ENCODE data around the gene TLX3. TPM values are rescaled to one million over a fixed set of nuclear protein-coding genes. Genes with fewer than 3 reads are reported as not detected.
"Not testable (repeated sequence)": the region's sequence is repeated elsewhere in the genome, so short reads cannot be mapped to it uniquely, and the experiment has no call there.

Gene TLX3
- total RNA-seq, 2 experiments from 2014 or later, result not detected

- DNase-seq, result no peak
- H3K4me1 Mint-ChIP-seq (ENCODE audit: low read depth), result peaks cover 9% of the 10 kb centered on the region
- H3K4me3 Mint-ChIP-seq, result no peak overlapping the region
- POLR2A ChIA-PET, result no interaction called here
- H3K27ac Mint-ChIP-seq, result no peak overlapping the region
- no peaks in the 10 kb centered on the region for H3K36me3 Mint-ChIP-seq (ENCODE audit: low read depth)
- CTCF ChIA-PET, result interaction anchor here (1.0 kb wide), 2 partner anchors 66 to 69 kb away, joined by 3 to 5 read pairs; no protein-coding TSS in a partner anchor
- peaks cover 20% of the 10 kb centered on the region for H3K27me3 Mint-ChIP-seq (ENCODE audit: low read depth)
- ATAC-seq, result no peak
- H3K9me3 Mint-ChIP-seq (ENCODE audit: insufficient read depth), result no peaks in the 10 kb centered on the region
These were observed 33.1 kb upstream of the TLX3 start for GRCh38 chr5:171275841-171276544.

GRCh38 chr5:171283753-171284152 lies 25.3 kb upstream of the TLX3 start:
- Mint-ChIP-seq H3K36me3 (ENCODE audit: low read depth) (no peaks in the 10 kb centered on the region), H3K9me3 (ENCODE audit: insufficient read depth) (no peaks in the 10 kb centered on the region), H3K4me3 (no peak overlapping the region), H3K4me1 (ENCODE audit: low read depth) (no peaks in the 10 kb centered on the region), H3K27ac (no peak overlapping the region), H3K27me3 (ENCODE audit: low read depth) (peaks cover 35% of the 10 kb centered on the region)
- no peak for DNase-seq
- CTCF ChIA-PET, result no interaction called here
- POLR2A ChIA-PET, result no interaction called here
- ATAC-seq, result no peak

DNA sequence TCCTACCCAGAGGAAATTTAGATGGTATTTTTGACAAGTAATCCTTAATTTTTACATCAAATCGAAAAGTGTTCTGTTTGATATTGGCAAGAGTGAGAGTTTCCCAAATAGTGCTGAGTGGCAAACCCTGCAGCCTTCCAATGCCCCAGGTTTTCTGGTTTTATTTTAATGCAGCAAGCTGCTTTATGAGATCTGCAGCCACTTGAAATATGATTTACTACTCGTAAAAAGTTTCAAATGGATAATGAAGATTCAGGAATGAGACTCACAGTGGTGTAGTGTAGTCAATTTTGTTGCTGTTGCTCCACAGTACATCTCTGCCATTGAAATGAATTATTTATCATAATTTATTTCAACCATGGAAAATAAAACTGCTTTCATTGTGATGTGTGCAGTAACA lies 23.6 kb upstream of the TLX3 start:
- POLR2A ChIA-PET, result no interaction called here
- Mint-ChIP-seq H3K4me1 (ENCODE audit: low read depth) (no peaks in the 10 kb centered on the region), H3K4me3 (no peak overlapping the region), H3K36me3 (ENCODE audit: low read depth) (no peaks in the 10 kb centered on the region), H3K27me3 (ENCODE audit: low read depth) (peaks cover 33% of the 10 kb centered on the region), H3K9me3 (ENCODE audit: insufficient read depth) (no peaks in the 10 kb centered on the region), H3K27ac (no peak overlapping the region)
- ATAC-seq (no peak), DNase-seq (no peak)
- CTCF ChIA-PET, result no interaction called here

- Mint-ChIP-seq H3K27me3 (ENCODE audit: low read depth) (peaks cover 31% of the 10 kb centered on the region), H3K9me3 (ENCODE audit: insufficient read depth) (no peaks in the 10 kb centered on the region), H3K27ac (no peak overlapping the region), H3K4me3 (no peak overlapping the region), H3K36me3 (ENCODE audit: low read depth) (no peaks in the 10 kb centered on the region), H3K4me1 (ENCODE audit: low read depth) (no peaks in the 10 kb centered on the region)
- ATAC-seq, result no peak
- DNase-seq, result no peak
- CTCF ChIA-PET, result no interaction called here
- POLR2A ChIA-PET, result no interaction called here
These were observed 21.0 kb upstream of the TLX3 start for GRCh38 chr5:171288066-171288465.

- POLR2A ChIA-PET, result no interaction called here
These were observed 17.7 kb upstream of the TLX3 start for GRCh38 chr5:171291371-171291770.

GRCh38 chr5:171295299-171295698 lies 13.7 kb upstream of the TLX3 start:
- ATAC-seq (no peak), DNase-seq (no peak)
- no peak overlapping the region for H3K27ac Mint-ChIP-seq
- H3K36me3 Mint-ChIP-seq (ENCODE audit: low read depth), result no peaks in the 10 kb centered on the region
- H3K4me3 Mint-ChIP-seq, result no peak overlapping the region
- no peaks in the 10 kb centered on the region for H3K9me3 Mint-ChIP-seq (ENCODE audit: insufficient read depth)
- ChIA-PET CTCF (interaction anchor here (1.4 kb wide), 1 partner anchor 22 kb away, joined by 3 read pairs; no protein-coding TSS in a partner anchor), POLR2A (no interaction called here)
- no peaks in the 10 kb centered on the region for H3K4me1 Mint-ChIP-seq (ENCODE audit: low read depth)
- H3K27me3 Mint-ChIP-seq (ENCODE audit: low read depth), result peaks cover 27% of the 10 kb centered on the region

More at GRCh38 chr5:171291371-171291770, 17.7 kb upstream of the TLX3 start:
- H3K27ac Mint-ChIP-seq, result no peak overlapping the region
- H3K9me3 Mint-ChIP-seq (ENCODE audit: insufficient read depth), result no peaks in the 10 kb centered on the region
- H3K27me3 Mint-ChIP-seq (ENCODE audit: low read depth), result peaks cover 26% of the 10 kb centered on the region
- no peaks in the 10 kb centered on the region for H3K4me1 Mint-ChIP-seq (ENCODE audit: low read depth)
- DNase-seq, result no peak
- no peak overlapping the region for H3K4me3 Mint-ChIP-seq
- no peak for ATAC-seq
- CTCF ChIA-PET, result no interaction called here
- no peaks in the 10 kb centered on the region for H3K36me3 Mint-ChIP-seq (ENCODE audit: low read depth)

- POLR2A ChIA-PET, result no interaction called here
- Mint-ChIP-seq H3K27me3 (ENCODE audit: low read depth) (peaks cover 29% of the 10 kb centered on the region), H3K4me1 (ENCODE audit: low read depth) (no peaks in the 10 kb centered on the region), H3K27ac (no peak overlapping the region), H3K36me3 (ENCODE audit: low read depth) (no peaks in the 10 kb centered on the region), H3K9me3 (ENCODE audit: insufficient read depth) (no peaks in the 10 kb centered on the region), H3K4me3 (no peak overlapping the region)
- CTCF ChIA-PET, result no interaction called here
- ATAC-seq (no peak), DNase-seq (no peak)
These were observed 13.2 kb upstream of the TLX3 start for GRCh38 chr5:171295801-171296200.

- H3K9me3 Mint-ChIP-seq (ENCODE audit: insufficient read depth); H3K36me3 Mint-ChIP-seq (ENCODE audit: low read depth); H3K4me3 Mint-ChIP-seq; DNase-seq; ATAC-seq; H3K4me1 Mint-ChIP-seq (ENCODE audit: low read depth); H3K27ac Mint-ChIP-seq; CTCF ChIA-PET; POLR2A ChIA-PET: not testable (repeated sequence)
- H3K27me3 Mint-ChIP-seq (ENCODE audit: low read depth), result peaks cover 33% of the 10 kb centered on the region
These were observed 11.1 kb upstream of the TLX3 start for GRCh38 chr5:171297941-171298340.

DNA sequence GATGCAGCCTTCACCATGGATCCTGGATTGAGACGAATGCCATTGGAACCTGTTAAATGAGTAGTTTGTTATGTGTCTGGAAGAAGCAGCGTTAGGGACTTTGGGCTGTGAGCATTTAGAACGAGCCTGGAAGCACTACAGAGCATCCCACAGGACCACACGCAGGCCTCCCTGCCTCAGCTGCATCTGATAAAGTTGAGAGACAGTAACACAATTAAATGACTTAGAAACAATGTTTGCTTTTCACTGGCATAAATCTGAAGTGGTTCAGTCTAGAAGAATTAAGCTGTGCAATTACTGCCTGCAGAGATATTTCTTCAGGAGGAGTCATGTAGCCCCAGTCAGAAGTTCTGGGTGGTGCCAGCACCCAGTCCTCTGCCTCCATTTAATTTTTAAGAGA lies 9.8 kb upstream of the TLX3 start:
- Mint-ChIP-seq H3K4me3 (no peak overlapping the region), H3K36me3 (ENCODE audit: low read depth) (no peaks in the 10 kb centered on the region), H3K9me3 (ENCODE audit: insufficient read depth) (no peaks in the 10 kb centered on the region), H3K27me3 (ENCODE audit: low read depth) (peaks cover 39% of the 10 kb centered on the region), H3K27ac (no peak overlapping the region), H3K4me1 (ENCODE audit: low read depth) (no peaks in the 10 kb centered on the region)
- DNase-seq (no peak), ATAC-seq (no peak)
- ChIA-PET POLR2A (no interaction called here), CTCF (no interaction called here)

DNA sequence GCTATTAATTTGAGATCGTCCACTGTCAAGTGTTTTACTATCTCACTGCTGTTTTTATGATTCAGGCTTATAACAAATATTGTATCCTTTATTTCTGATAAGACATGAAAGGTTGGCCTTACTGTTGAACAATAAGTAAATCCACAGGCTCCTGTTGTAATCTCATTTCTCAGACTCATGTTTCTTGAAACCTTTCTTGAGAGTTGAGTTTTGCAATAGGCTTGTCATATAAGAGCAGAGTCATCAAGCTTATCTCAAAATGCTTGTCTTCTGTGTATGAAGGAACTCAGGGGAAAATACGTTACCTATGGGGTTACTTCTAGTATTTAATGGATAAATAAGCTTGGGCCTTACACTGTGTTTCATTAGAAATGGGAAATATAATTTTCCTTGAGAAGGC lies 9.2 kb upstream of the TLX3 start:
- POLR2A ChIA-PET, result no interaction called here
- no peak overlapping the region for H3K27ac Mint-ChIP-seq
- CTCF ChIA-PET, result no interaction called here
- no peaks in the 10 kb centered on the region for H3K36me3 Mint-ChIP-seq (ENCODE audit: low read depth)
- no peak for DNase-seq
- no peak for ATAC-seq
- no peak overlapping the region for H3K4me3 Mint-ChIP-seq
- H3K9me3 Mint-ChIP-seq (ENCODE audit: insufficient read depth), result no peaks in the 10 kb centered on the region
- no peaks in the 10 kb centered on the region for H3K4me1 Mint-ChIP-seq (ENCODE audit: low read depth)
- peaks cover 43% of the 10 kb centered on the region for H3K27me3 Mint-ChIP-seq (ENCODE audit: low read depth)

GRCh38 chr5:171300358-171300757 lies 8.7 kb upstream of the TLX3 start:
- POLR2A ChIA-PET, result no interaction called here
- Mint-ChIP-seq H3K27ac (no peak overlapping the region), H3K9me3 (ENCODE audit: insufficient read depth) (no peaks in the 10 kb centered on the region), H3K36me3 (ENCODE audit: low read depth) (no peaks in the 10 kb centered on the region), H3K4me3 (no peak overlapping the region), H3K4me1 (ENCODE audit: low read depth) (no peaks in the 10 kb centered on the region), H3K27me3 (ENCODE audit: low read depth) (peaks cover 44% of the 10 kb centered on the region)
- CTCF ChIA-PET, result no interaction called here
- DNase-seq (no peak), ATAC-seq (no peak)

DNA sequence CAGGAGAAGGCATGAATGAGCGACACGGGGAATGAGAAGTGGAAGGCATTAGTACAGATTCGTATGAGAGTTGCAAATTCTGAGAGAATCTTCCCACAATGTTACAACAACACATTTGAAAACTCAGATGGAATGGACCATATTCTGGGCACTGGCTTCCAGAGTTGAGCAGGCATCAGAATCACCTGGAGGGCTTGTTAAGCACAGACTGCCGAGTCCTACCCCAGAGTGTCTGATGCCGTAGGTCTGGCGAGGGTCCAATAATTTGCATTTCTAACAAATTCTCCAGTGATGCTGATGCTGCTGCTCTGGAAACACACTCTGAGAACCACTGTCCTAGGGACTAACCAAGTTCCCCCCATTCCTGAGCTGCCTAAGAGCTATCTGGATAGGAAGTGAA lies 2.9 kb upstream of the TLX3 start:
- H3K9me3 Mint-ChIP-seq (ENCODE audit: insufficient read depth), result no peaks in the 10 kb centered on the region
- peaks cover 7% of the 10 kb centered on the region for H3K4me1 Mint-ChIP-seq (ENCODE audit: low read depth)
- H3K27ac Mint-ChIP-seq, result no peak overlapping the region
- ChIA-PET CTCF (no interaction called here), POLR2A (no interaction called here)
- H3K27me3 Mint-ChIP-seq (ENCODE audit: low read depth), result peaks cover 71% of the 10 kb centered on the region
- DNase-seq (no peak), ATAC-seq (no peak)
- no peaks in the 10 kb centered on the region for H3K36me3 Mint-ChIP-seq (ENCODE audit: low read depth)
- no peak overlapping the region for H3K4me3 Mint-ChIP-seq
